ENCODE measurements around the gene AQP12B.

GRCh38 chr2:240628507-240628807 lies 54.2 kb downstream of the AQP12B start:
- TF ChIP-seq CTCF (optimal IDR thresholded peaks at IDR 0.05 in 1 of 3, IDR thresholded peaks at IDR 0.05 in 1 of 3, conservative IDR thresholded peaks at IDR 0.05 in 1 of 3; ENCODE audit: extremely low read depth in 1 of 3, insufficient read depth in 2 of 3, low read length in 3 of 3) (no peak), EZH2 (IDR thresholded peaks at IDR 0.05; ENCODE audit: low read length) (no peak)
